PC-3 (cell line): ENCODE data around the gene DYDC1. TPM values are rescaled to one million over a fixed set of nuclear protein-coding genes. Genes with fewer than 3 reads are reported as not detected.

ENCODE experiments used
- ATAC-seq: fragments of 200-7000 bp; cut with Tn5 transposase; 2 replicates; pipeline ENCODE4 v1.9.1; 2020; ENCODE audit warnings: mild to moderate bottlenecking, moderate library complexity
- BruUV-seq: library from RNA; stranded (reverse); fragments of 400-500 nt; replicated peaks from 2 replicates; lab custom pipeline; 2021; lab: Mats Ljungman, UMichigan
- CTCF ChIA-PET: fragments of 300-600 bp; sonication (Branson Sonifier 250); formaldehyde crosslinking; loops from one replicate; lab custom pipeline; 2022; ENCODE audit warnings: antibody characterized with exemption; lab: Charles Lee
- POLR2A ChIA-PET: fragments of 300-600 bp; sonication (Branson Sonifier 250); formaldehyde crosslinking; loops from one replicate; lab custom pipeline; 2022; ENCODE audit warnings: antibody characterized with exemption; ENCODE audit not compliant: unreplicated experiment; lab: Charles Lee
- DNase-seq: peaks from one replicate; pipeline ENCODE4 v3.0.0-alpha.2; 2015
- H2AFZ ChIP-seq: fragments of 300-600 bp; sonication (generic); 2 replicates; pipeline ENCODE4 v1.6.0; 2016; ENCODE audit warnings: antibody characterized with exemption, low read length
- H3F3A ChIP-seq: fragments of 300-600 bp; sonication (generic); one replicate; pipeline ENCODE4 v1.6.0; 2017; ENCODE audit warnings: antibody characterized with exemption, low read length, control low read depth, mild to moderate bottlenecking; ENCODE audit not compliant: unreplicated experiment
- H3K27ac ChIP-seq: fragments of 300-600 bp; sonication (generic); 2 replicates; pipeline ENCODE4 v1.5.1; 2016; ENCODE audit warnings: mild to moderate bottlenecking, low read length
- H3K27me3 ChIP-seq: fragments of 300-600 bp; sonication (generic); 2 replicates; pipeline ENCODE4 v1.6.1; 2016; ENCODE audit warnings: low read length, mixed read lengths
- H3K36me3 ChIP-seq: fragments of 300-600 bp; sonication (generic); 2 replicates; pipeline ENCODE4 v1.6.1; 2016; ENCODE audit warnings: low read depth, mixed run types, low read length, mixed read lengths
- H3K4me1 ChIP-seq: fragments of 300-600 bp; sonication (generic); 2 replicates; pipeline ENCODE4 v1.5.1; 2016; ENCODE audit warnings: low read length; ENCODE audit not compliant: insufficient read depth
- H3K4me2 ChIP-seq: fragments of 300-600 bp; sonication (generic); 2 replicates; pipeline ENCODE4 v1.6.0; 2016; ENCODE audit warnings: low read length
- H3K4me3 ChIP-seq: fragments of 300-600 bp; sonication (generic); 2 replicates; pipeline ENCODE4 v1.5.1; 2016; ENCODE audit warnings: mild to moderate bottlenecking, low read length, mixed read lengths
- H3K79me2 ChIP-seq: fragments of 300-600 bp; sonication (generic); 2 replicates; pipeline ENCODE4 v1.6.1; 2017; ENCODE audit warnings: low read length, mixed read lengths
- H3K9ac ChIP-seq: fragments of 300-600 bp; sonication (generic); 2 replicates; pipeline ENCODE4 v1.6.0; 2016; ENCODE audit warnings: mild to moderate bottlenecking, low read length
- H3K9me2 ChIP-seq: fragments of 300-600 bp; sonication (generic); replicated peaks from 2 replicates; pipeline ENCODE4 v1.6.1; 2016; ENCODE audit warnings: mixed run types, low read length, mixed read lengths
- H3K9me3 ChIP-seq: fragments of 300-600 bp; sonication (generic); 2 replicates; pipeline ENCODE4 v1.6.1; 2016; ENCODE audit warnings: low read length, mixed read lengths
- H4K20me1 ChIP-seq: fragments of 300-600 bp; sonication (generic); 2 replicates; pipeline ENCODE4 v1.6.1; 2016; ENCODE audit warnings: low read length, mixed read lengths
- EZH2 ChIP-seq: fragments of 300-600 bp; sonication (generic); IDR thresholded peaks from one replicate; pipeline ENCODE4 v1.6.1; 2017; ENCODE audit warnings: antibody characterized with exemption, mild to moderate bottlenecking, low read length; ENCODE audit not compliant: unreplicated experiment
- EZH2phosphoT487 ChIP-seq: fragments of 300-600 bp; sonication (generic); IDR thresholded peaks from 2 replicates; pipeline ENCODE4 v1.6.1; 2018; ENCODE audit warnings: mild to moderate bottlenecking, antibody characterized with exemption, low read length, borderline replicate concordance
- intact Hi-C: fragments of 100-400 bp; cut with micrococcal nuclease; formaldehyde crosslinking; loops from 2 replicates; pipeline ENCODE4 v1.9.0; 2023
- total RNA-seq: library from RNA; depleted of rRNA; stranded (reverse); fragments of >200 nt; gene quantifications from 2 replicates; pipeline ENCODE4 v1.2.3, GENCODE V29; 2014
- TF ChIP-seq, protein P1 (sequence below): fragments of 300-600 bp; sonication (generic); conservative IDR thresholded peaks from 2 replicates; pipeline ENCODE4 v1.5.1; 2017; ENCODE audit warnings: antibody characterized with exemption, low read depth, mild to moderate bottlenecking, low read length

DYDC1 gene
- total RNA-seq, 1 experiment from 2014 or later: not detected

- intact Hi-C loops: no loop called here
- H3K9ac ChIP-seq: no peak overlapping the region
- no peak overlapping the region for H2AFZ ChIP-seq
- DNase-seq: no peak
- ChIA-PET CTCF (no interaction called here), POLR2A (no interaction called here)
- no peak overlapping the region for H3K27ac ChIP-seq
- H3K36me3 ChIP-seq: no peaks in the 10 kb centered on the region
- ATAC-seq: no peak
- BruUV-seq: no TSS peak
- no peaks in the 10 kb centered on the region for H3K9me3 ChIP-seq
- no peaks in the 10 kb centered on the region for H3K27me3 ChIP-seq
- no peaks in the 10 kb centered on the region for H4K20me1 ChIP-seq
- TF ChIP-seq EZH2phosphoT487: no peak
- TF ChIP-seq, protein P1, sequence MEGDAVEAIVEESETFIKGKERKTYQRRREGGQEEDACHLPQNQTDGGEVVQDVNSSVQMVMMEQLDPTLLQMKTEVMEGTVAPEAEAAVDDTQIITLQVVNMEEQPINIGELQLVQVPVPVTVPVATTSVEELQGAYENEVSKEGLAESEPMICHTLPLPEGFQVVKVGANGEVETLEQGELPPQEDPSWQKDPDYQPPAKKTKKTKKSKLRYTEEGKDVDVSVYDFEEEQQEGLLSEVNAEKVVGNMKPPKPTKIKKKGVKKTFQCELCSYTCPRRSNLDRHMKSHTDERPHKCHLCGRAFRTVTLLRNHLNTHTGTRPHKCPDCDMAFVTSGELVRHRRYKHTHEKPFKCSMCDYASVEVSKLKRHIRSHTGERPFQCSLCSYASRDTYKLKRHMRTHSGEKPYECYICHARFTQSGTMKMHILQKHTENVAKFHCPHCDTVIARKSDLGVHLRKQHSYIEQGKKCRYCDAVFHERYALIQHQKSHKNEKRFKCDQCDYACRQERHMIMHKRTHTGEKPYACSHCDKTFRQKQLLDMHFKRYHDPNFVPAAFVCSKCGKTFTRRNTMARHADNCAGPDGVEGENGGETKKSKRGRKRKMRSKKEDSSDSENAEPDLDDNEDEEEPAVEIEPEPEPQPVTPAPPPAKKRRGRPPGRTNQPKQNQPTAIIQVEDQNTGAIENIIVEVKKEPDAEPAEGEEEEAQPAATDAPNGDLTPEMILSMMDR: no peak
- no peak for TF ChIP-seq EZH2
- H3K4me2 ChIP-seq: no peak overlapping the region
- no peaks in the 10 kb centered on the region for H3K9me2 ChIP-seq
- H3K4me3 ChIP-seq: no peak overlapping the region
- no peaks in the 10 kb centered on the region for H3K79me2 ChIP-seq
- no peaks in the 10 kb centered on the region for H3K4me1 ChIP-seq
- no peaks in the 10 kb centered on the region for H3F3A ChIP-seq
Measured at GRCh38 chr10:80292607-80293239, 63.8 kb downstream of the DYDC1 start.

DNA sequence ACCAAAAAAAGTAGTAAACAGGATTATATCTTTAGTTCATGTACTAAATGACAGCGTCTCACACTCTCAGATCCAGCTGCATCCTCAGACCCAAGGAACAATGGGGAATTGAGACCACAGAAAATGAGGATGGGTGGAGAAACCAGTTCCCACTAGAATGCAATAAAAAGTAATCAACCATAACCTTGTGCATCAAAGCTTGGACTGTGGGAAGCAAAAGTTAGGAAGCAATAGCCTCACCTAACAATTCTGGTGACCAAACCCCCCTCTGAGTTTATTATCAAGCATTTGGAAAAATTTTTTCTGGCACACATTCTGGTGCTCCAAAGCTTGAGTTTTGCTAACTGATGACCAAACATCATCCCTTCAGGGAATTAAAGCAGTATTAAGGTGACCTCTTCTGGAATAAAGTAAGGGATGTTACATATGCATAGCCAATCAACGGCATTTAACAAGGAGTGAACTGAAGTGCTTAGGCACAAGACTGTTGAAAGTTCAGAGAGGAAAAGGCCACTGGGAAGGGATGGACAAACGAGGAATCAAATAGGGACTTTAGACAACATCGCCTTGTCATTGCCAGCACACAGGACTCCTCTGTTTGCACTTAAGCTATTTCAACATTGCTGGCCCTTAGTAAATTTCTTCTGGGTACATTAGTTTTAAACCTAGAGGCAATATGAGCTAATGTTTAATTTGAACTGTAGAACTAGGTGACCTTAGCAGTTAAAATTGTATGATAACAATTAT, 65.9 kb downstream of the DYDC1 start:
- no peak for ATAC-seq
- Histone ChIP-seq H3K36me3 (no peaks in the 10 kb centered on the region), H3K4me1 (no peaks in the 10 kb centered on the region), H3K79me2 (no peaks in the 10 kb centered on the region), H4K20me1 (no peaks in the 10 kb centered on the region), H3K9me3 (no peaks in the 10 kb centered on the region), H3F3A (no peaks in the 10 kb centered on the region), H3K4me3 (no peak overlapping the region), H3K9ac (no peak overlapping the region), H3K27me3 (no peaks in the 10 kb centered on the region), H3K9me2 (no peaks in the 10 kb centered on the region), H3K27ac (no peak overlapping the region), H3K4me2 (no peak overlapping the region), H2AFZ (no peak overlapping the region)
- intact Hi-C loops: no loop called here
- TF ChIP-seq, protein P1: no peak
- CTCF ChIA-PET: no interaction called here
- no peak for DNase-seq
- no TSS peak for BruUV-seq
- POLR2A ChIA-PET: no interaction called here
